Caco-2 (cell line): ENCODE data around the gene NGEF. TPM values are rescaled to one million over a fixed set of nuclear protein-coding genes. Genes with fewer than 3 reads are reported as not detected.

Experiments used
- BruUV-seq: library from RNA; stranded (reverse); fragments of 400-500 nt; replicated peaks from 2 replicates; lab custom pipeline; 2021; lab: Mats Ljungman, UMichigan
- CTCF ChIA-PET: fragments of 300-600 bp; sonication (Branson Sonifier 250); formaldehyde crosslinking; loops from one replicate; lab custom pipeline; 2022; ENCODE audit warnings: antibody characterized with exemption; lab: Charles Lee
- POLR2A ChIA-PET: fragments of 300-600 bp; sonication (Branson Sonifier 250); formaldehyde crosslinking; loops from one replicate; lab custom pipeline; 2022; ENCODE audit warnings: antibody characterized with exemption; lab: Charles Lee
- DNase-seq, 2 experiments: peaks; one replicate each; pipeline versions ENCODE4 v3.0.0 to v3.0.0-alpha.2; 2020 to 2022
- H3K27me3 ChIP-seq: replicated peaks from 2 replicates; pipeline ENCODE4 v1.6.0; 2011; ENCODE audit warnings: low read length; ENCODE audit not compliant: control insufficient read depth, insufficient read depth
- H3K36me3 ChIP-seq: 2 replicates; pipeline ENCODE4 v1.5.1; 2011; ENCODE audit warnings: low read length; ENCODE audit not compliant: control insufficient read depth, insufficient read depth
- H3K4me1 ChIP-seq: fragments of 250-450 bp; sonication (Bioruptor Pico); 2 replicates; pipeline ENCODE4 v1.5.1; 2020; ENCODE audit warnings: mild to moderate bottlenecking
- H3K4me3 ChIP-seq: 2 replicates; pipeline ENCODE4 v1.5.1; 2011; ENCODE audit warnings: low read depth, mild to moderate bottlenecking, control low read depth, low read length
- H3K9me3 ChIP-seq: fragments of 250-450 bp; sonication (Bioruptor Pico); 2 replicates; pipeline ENCODE4 v1.5.1; 2020; ENCODE audit warnings: mild to moderate bottlenecking, moderate library complexity
- H3K27ac Mint-ChIP-seq: one replicate; pipeline ENCODE4 v1.8.0; 2022; ENCODE audit warnings: mixed read lengths; ENCODE audit not compliant: unreplicated experiment
- H3K27me3 Mint-ChIP-seq: one replicate; pipeline ENCODE4 v1.8.0; 2022; ENCODE audit warnings: mixed read lengths; ENCODE audit not compliant: insufficient read depth, unreplicated experiment
- H3K36me3 Mint-ChIP-seq: one replicate; pipeline ENCODE4 v1.8.0; 2022; ENCODE audit warnings: mild to moderate bottlenecking, mixed read lengths; ENCODE audit not compliant: insufficient read depth, unreplicated experiment
- H3K4me1 Mint-ChIP-seq: one replicate; pipeline ENCODE4 v1.8.0; 2022; ENCODE audit warnings: low read depth, mixed read lengths; ENCODE audit not compliant: unreplicated experiment
- H3K4me3 Mint-ChIP-seq: one replicate; pipeline ENCODE4 v1.8.0; 2022; ENCODE audit warnings: mild to moderate bottlenecking, moderate library complexity, mixed read lengths; ENCODE audit not compliant: unreplicated experiment
- H3K9me3 Mint-ChIP-seq: one replicate; pipeline ENCODE4 v1.8.0; 2022; ENCODE audit warnings: mixed read lengths; ENCODE audit not compliant: unreplicated experiment
- intact Hi-C: fragments of 100-400 bp; cut with micrococcal nuclease; formaldehyde crosslinking; loops from one replicate; pipeline ENCODE4 v1.10.0; 2022; ENCODE audit not compliant: unreplicated experiment
- total RNA-seq: library from RNA; stranded (reverse); gene quantifications from 2 replicates; pipeline ENCODE4 v1.2.3, GENCODE V29; 2022
- TF ChIP-seq, protein P1 (sequence below), 2 experiments: fragments of 200-600 bp in 1 of 2; IDR thresholded peaks; 1 replicate in 1 of 2; 2 replicates in 1 of 2; pipeline versions ENCODE4 v1.5.1 to v1.8.0; 2011 to 2022; ENCODE audit warnings: antibody characterized with exemption in 1 of 2, control low read depth in 1 of 2, inconsistent platforms in 1 of 2, low read depth in 1 of 2, low read length in 1 of 2, mild to moderate bottlenecking in 1 of 2, moderate library complexity in 1 of 2; ENCODE audit not compliant: insufficient read depth in 1 of 2, severe bottlenecking in 1 of 2, unreplicated experiment in 1 of 2

The NGEF gene
- total RNA-seq, 1 experiment from 2014 or later = 0.77 TPM

DNA sequence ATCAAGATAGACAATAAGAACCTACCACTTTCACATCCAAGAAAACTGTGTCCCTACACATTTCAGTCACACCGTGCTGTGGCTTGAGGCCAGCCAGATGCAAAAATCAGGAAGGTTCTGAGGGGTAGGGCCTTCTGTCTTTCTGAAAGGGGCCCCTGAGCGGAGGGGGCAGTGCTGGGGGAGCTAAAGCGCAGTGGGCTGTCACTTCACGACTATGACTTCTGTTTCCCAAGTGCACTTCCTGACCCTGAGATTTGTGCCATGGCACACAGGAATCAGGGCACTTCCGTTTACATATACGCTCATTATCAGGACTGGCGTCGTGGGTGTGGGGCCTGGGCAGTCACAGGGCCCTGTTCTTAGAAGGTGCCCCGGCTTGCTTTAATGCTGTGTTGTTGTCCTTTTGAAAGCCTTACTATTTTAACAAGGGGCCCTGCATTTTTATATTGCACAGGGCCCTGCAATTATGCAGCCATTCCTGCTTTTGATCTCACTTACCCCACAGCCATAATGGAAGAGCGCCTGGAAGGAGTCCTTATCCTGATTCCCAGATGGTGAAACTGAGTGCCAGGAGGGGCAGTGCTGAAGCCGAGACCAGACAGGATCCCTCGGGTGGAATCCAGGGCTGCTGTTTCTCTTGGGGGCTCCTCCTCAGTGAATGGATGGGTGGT lies 620 bp downstream of the NGEF start:
- Mint-ChIP-seq H3K9me3 (no peaks in the 10 kb centered on the region), H3K4me1 (no peaks in the 10 kb centered on the region), H3K4me3 (no peak overlapping the region), H3K36me3 (no peaks in the 10 kb centered on the region), H3K27me3 (no peaks in the 10 kb centered on the region), H3K27ac (no peak overlapping the region)
- intact Hi-C loops = no loop called here
- ChIA-PET CTCF (no interaction called here), POLR2A (no interaction called here)
- BruUV-seq = no TSS peak
- DNase-seq = no peak
- Histone ChIP-seq H3K36me3 (no peaks in the 10 kb centered on the region), H3K9me3 (no peaks in the 10 kb centered on the region), H3K27me3 (no peaks in the 10 kb centered on the region), H3K4me3 (no peak overlapping the region), H3K4me1 (no peaks in the 10 kb centered on the region)
- TF ChIP-seq, protein P1, sequence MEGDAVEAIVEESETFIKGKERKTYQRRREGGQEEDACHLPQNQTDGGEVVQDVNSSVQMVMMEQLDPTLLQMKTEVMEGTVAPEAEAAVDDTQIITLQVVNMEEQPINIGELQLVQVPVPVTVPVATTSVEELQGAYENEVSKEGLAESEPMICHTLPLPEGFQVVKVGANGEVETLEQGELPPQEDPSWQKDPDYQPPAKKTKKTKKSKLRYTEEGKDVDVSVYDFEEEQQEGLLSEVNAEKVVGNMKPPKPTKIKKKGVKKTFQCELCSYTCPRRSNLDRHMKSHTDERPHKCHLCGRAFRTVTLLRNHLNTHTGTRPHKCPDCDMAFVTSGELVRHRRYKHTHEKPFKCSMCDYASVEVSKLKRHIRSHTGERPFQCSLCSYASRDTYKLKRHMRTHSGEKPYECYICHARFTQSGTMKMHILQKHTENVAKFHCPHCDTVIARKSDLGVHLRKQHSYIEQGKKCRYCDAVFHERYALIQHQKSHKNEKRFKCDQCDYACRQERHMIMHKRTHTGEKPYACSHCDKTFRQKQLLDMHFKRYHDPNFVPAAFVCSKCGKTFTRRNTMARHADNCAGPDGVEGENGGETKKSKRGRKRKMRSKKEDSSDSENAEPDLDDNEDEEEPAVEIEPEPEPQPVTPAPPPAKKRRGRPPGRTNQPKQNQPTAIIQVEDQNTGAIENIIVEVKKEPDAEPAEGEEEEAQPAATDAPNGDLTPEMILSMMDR (IDR thresholded peaks at IDR 0.05; ENCODE audit: insufficient read depth in 1 of 2, low read depth in 1 of 2, low read length in 1 of 2, severe bottlenecking in 1 of 2, unreplicated experiment in 1 of 2) = no peak

DNA sequence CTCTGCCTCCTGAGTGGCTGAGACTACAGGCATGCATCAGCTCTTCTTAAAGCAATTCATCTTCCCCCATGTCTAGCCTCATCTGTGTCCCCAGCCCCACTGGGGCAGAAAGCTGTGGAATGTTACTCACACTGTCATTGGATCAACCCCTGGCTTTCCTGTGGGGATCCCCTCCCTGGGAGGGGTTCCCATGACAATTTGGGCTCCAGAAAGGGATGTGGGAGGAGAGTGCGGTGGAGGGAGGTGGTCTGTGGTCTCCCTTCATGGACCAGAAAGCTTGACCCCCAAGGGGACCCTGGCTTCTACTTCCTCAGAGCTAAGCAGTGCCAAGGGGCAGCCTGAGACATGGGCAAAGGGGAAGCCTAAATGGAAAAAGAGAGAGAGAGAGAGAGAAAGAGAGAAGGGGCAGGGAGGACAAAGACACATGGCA lies 1.3 kb downstream of the NGEF start:
- DNase-seq = no peak
- Histone ChIP-seq H3K4me1 (no peaks in the 10 kb centered on the region), H3K4me3 (no peak overlapping the region), H3K9me3 (no peaks in the 10 kb centered on the region), H3K36me3 (no peaks in the 10 kb centered on the region), H3K27me3 (no peaks in the 10 kb centered on the region)
- no peak overlapping the region for H3K4me3 Mint-ChIP-seq
- no peaks in the 10 kb centered on the region for H3K36me3 Mint-ChIP-seq
- H3K27me3 Mint-ChIP-seq = no peaks in the 10 kb centered on the region
- no peak overlapping the region for H3K27ac Mint-ChIP-seq
- intact Hi-C loops = no loop called here
- ChIA-PET CTCF (no interaction called here), POLR2A (no interaction called here)
- no peaks in the 10 kb centered on the region for H3K4me1 Mint-ChIP-seq
- TF ChIP-seq, protein P1 (IDR thresholded peaks at IDR 0.05; ENCODE audit: insufficient read depth in 1 of 2, low read depth in 1 of 2, low read length in 1 of 2, severe bottlenecking in 1 of 2, unreplicated experiment in 1 of 2) = no peak
- BruUV-seq = no TSS peak
- H3K9me3 Mint-ChIP-seq = no peaks in the 10 kb centered on the region

DNA sequence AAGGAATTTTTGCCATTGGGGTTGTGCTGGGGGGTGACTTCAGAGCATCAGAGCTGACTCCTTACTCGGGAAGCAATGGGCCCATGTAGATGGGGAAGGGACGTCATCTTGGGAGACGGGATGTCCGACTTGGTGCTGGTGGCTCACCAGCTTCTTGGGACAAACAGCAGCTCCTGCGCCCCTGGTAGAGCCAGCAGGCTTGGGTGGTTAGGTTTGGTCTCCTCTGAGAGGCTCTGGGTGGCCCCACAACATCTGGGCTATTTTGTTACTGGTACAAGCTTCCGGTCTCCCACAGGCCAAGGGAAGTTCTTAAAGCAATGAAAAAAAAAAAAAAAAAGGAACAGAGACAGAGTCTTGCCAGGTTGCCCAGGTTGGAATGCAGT lies 1.8 kb downstream of the NGEF start:
- H3K27me3 Mint-ChIP-seq = no peaks in the 10 kb centered on the region
- intact Hi-C loops = no loop called here
- TF ChIP-seq, protein P1 (IDR thresholded peaks at IDR 0.05; ENCODE audit: insufficient read depth in 1 of 2, low read depth in 1 of 2, low read length in 1 of 2, severe bottlenecking in 1 of 2, unreplicated experiment in 1 of 2) = no peak
- H3K4me1 Mint-ChIP-seq = no peaks in the 10 kb centered on the region
- no TSS peak for BruUV-seq
- no peaks in the 10 kb centered on the region for H3K36me3 ChIP-seq
- no peaks in the 10 kb centered on the region for H3K9me3 ChIP-seq
- POLR2A ChIA-PET = no interaction called here
- DNase-seq = no peak
- no peak overlapping the region for H3K4me3 Mint-ChIP-seq
- no peaks in the 10 kb centered on the region for H3K36me3 Mint-ChIP-seq
- H3K4me1 ChIP-seq = no peaks in the 10 kb centered on the region
- no peak overlapping the region for H3K4me3 ChIP-seq
- H3K27me3 ChIP-seq = no peaks in the 10 kb centered on the region
- CTCF ChIA-PET = no interaction called here
- H3K9me3 Mint-ChIP-seq = no peaks in the 10 kb centered on the region
- no peak overlapping the region for H3K27ac Mint-ChIP-seq
